UCSD-AML1 (cell line): Measurements from ENCODE around the gene CIP2A.

ENCODE experiments used
- DNase-seq: peaks from one replicate; lab custom pipeline; 2025; ENCODE audit not compliant: unreplicated experiment; lab: John Stamatoyannopoulos, UW

CIP2A gene

GRCh38 chr3:108564564-108564963 lies 24.7 kb downstream of the CIP2A start:
- DNase-seq = no peak

- DNase-seq = no peak
Observed at GRCh38 chr3:108562565-108562964, 26.7 kb downstream of the CIP2A start.

- DNase-seq = no peak
Observed at GRCh38 chr3:108555966-108556581, 33.2 kb downstream of the CIP2A start.

- no peak for DNase-seq
Observed at GRCh38 chr3:108554913-108555571, 34.2 kb downstream of the CIP2A start.

GRCh38 chr3:108554229-108554628 lies 35.0 kb downstream of the CIP2A start:
- no peak for DNase-seq

- DNase-seq = no peak
Observed at GRCh38 chr3:108552267-108553159, 36.7 kb downstream of the CIP2A start.

GRCh38 chr3:108548886-108549285 lies 40.4 kb downstream of the CIP2A start:
- DNase-seq = no peak

- no peak for DNase-seq
Observed at GRCh38 chr3:108548304-108548703, 40.9 kb downstream of the CIP2A start.

GRCh38 chr3:108546692-108547091 lies 42.5 kb downstream of the CIP2A start:
- DNase-seq = no peak

- DNase-seq = no peak
Observed at GRCh38 chr3:108546247-108546646, 43.0 kb downstream of the CIP2A start.

GRCh38 chr3:108538083-108538482 lies 51.2 kb downstream of the CIP2A start:
- DNase-seq = no peak

- DNase-seq = no peak
Observed at GRCh38 chr3:108528459-108529252, 60.6 kb downstream of the CIP2A start.

GRCh38 chr3:108527817-108528216 lies 61.4 kb downstream of the CIP2A start:
- no peak for DNase-seq

- DNase-seq = no peak
Observed at GRCh38 chr3:108527109-108527508, 62.1 kb downstream of the CIP2A start.

GRCh38 chr3:108525971-108526370 lies 63.3 kb downstream of the CIP2A start:
- DNase-seq = no peak

- no peak for DNase-seq
Observed at GRCh38 chr3:108525256-108525655, 64.0 kb downstream of the CIP2A start.

GRCh38 chr3:108524537-108524936 lies 64.7 kb downstream of the CIP2A start:
- DNase-seq = no peak

- DNase-seq = no peak
Observed at GRCh38 chr3:108518895-108519294, 70.3 kb downstream of the CIP2A start.

- DNase-seq = no peak
Observed at GRCh38 chr3:108516881-108517280, 72.4 kb downstream of the CIP2A start.

- no peak for DNase-seq
Observed at GRCh38 chr3:108513961-108514360, 75.3 kb downstream of the CIP2A start.

- DNase-seq = no peak
Observed at GRCh38 chr3:108512671-108513070, 76.6 kb downstream of the CIP2A start.
